Measurements from ENCODE around the gene ABR.
"Not testable (repeated sequence)": the region's sequence is repeated elsewhere in the genome, so short reads cannot be mapped to it uniquely, and the experiment has no call there.

The ABR gene

GRCh38 chr17:1074886-1075605 lies 104.7 kb downstream of the ABR start:
- H3K4me3 ChIP-seq (ENCODE audit: low read depth, low read length) = no peak overlapping the region
- DNase-seq (ENCODE audit: low read depth) = no peak
- no peak for TF ChIP-seq CTCF (IDR thresholded peaks at IDR 0.05; ENCODE audit: control insufficient read depth, extremely low read depth, insufficient read depth)

- not testable (repeated sequence) for H3K4me3 ChIP-seq (ENCODE audit: low read depth, low read length); DNase-seq (ENCODE audit: low read depth)
These were observed 105.7 kb downstream of the ABR start for GRCh38 chr17:1073963-1074625.

- no peak overlapping the region for H3K4me3 ChIP-seq (ENCODE audit: low read depth, low read length)
- DNase-seq (ENCODE audit: low read depth) = no peak
- no peak for TF ChIP-seq CTCF (IDR thresholded peaks at IDR 0.05; ENCODE audit: control insufficient read depth, extremely low read depth, insufficient read depth)
These were observed 106.4 kb downstream of the ABR start for GRCh38 chr17:1073241-1073962.

- no peak for DNase-seq (ENCODE audit: low read depth)
- TF ChIP-seq CTCF (IDR thresholded peaks at IDR 0.05; ENCODE audit: control insufficient read depth, extremely low read depth, insufficient read depth) = no peak
- H3K4me3 ChIP-seq (ENCODE audit: low read depth, low read length) = no peak overlapping the region
These were observed 107.2 kb downstream of the ABR start for GRCh38 chr17:1072551-1072961.

GRCh38 chr17:1071103-1071825 lies 108.5 kb downstream of the ABR start:
- no peak for TF ChIP-seq CTCF (IDR thresholded peaks at IDR 0.05; ENCODE audit: control insufficient read depth, extremely low read depth, insufficient read depth)
- DNase-seq (ENCODE audit: low read depth) = no peak
- no peak overlapping the region for H3K4me3 ChIP-seq (ENCODE audit: low read depth, low read length)

GRCh38 chr17:1070411-1070810 lies 109.4 kb downstream of the ABR start:
- no peak overlapping the region for H3K4me3 ChIP-seq (ENCODE audit: low read depth, low read length)
- DNase-seq (ENCODE audit: low read depth) = no peak
- TF ChIP-seq CTCF (IDR thresholded peaks at IDR 0.05; ENCODE audit: control insufficient read depth, extremely low read depth, insufficient read depth) = no peak

GRCh38 chr17:1069847-1070246 lies 109.9 kb downstream of the ABR start:
- no peak for TF ChIP-seq CTCF (IDR thresholded peaks at IDR 0.05; ENCODE audit: control insufficient read depth, extremely low read depth, insufficient read depth)
- H3K4me3 ChIP-seq (ENCODE audit: low read depth, low read length) = no peak overlapping the region
- DNase-seq (ENCODE audit: low read depth) = no peak

Data from LNCaP clone FGC (cell line).